Measurements from ENCODE around the gene PLXNA2. TPM values are rescaled to one million over a fixed set of nuclear protein-coding genes. Genes with fewer than 3 reads are reported as not detected.

PLXNA2 gene
- polyA plus RNA-seq, 1 of the 3 experiments (the other 2 are of a cell fraction), result 8.5 TPM

DNA sequence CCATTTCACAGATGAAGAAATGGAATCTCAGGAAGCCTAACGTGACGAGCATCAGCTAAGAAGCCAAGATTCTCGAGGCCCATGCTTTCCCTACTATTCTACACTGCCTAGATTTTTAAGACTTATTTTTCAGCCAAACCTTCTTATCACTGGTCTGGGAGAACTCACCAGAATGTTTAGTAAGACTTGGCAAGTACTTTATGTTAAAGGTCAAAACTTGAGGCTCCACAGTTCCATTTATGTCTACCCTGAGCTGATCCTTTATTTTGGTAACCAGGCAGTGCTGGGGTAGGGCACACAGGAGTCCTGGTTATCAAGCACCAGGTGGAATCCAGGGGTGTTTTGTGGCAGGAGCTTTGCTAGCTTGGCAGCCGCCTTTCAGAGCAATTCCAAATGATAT is 16.8 kb downstream of the PLXNA2 start:
- DNase-seq, result no peak
- Histone ChIP-seq H3K9ac (no peak overlapping the region), H3K36me3 (replicated peaks in 1 of 2; ENCODE audit: control insufficient read depth in 1 of 2, insufficient read depth in 2 of 2, low read length in 1 of 2) (peaks cover 12 to 14% of the 10 kb centered on the region in 2 experiments), H3K9me2 (no peaks in the 10 kb centered on the region), H3K4me2 (no peak overlapping the region), H3K9me3 (no peaks in the 10 kb centered on the region), H3K27me3 (ENCODE audit: insufficient read depth) (no peaks in the 10 kb centered on the region), H4K20me1 (ENCODE audit: insufficient read depth) (no peaks in the 10 kb centered on the region; the same call in 1 of the 2 replicates), H3F3A (replicated peaks; ENCODE audit: insufficient read depth) (peaks cover 9% of the 10 kb centered on the region), H3K27ac (ENCODE audit: low read depth in 2 of 2, low read length in 1 of 2) (no peak overlapping the region), H2AFZ (ENCODE audit: low read depth) (no peak overlapping the region), H3K4me3 (ENCODE audit: low read depth in 2 of 2, low read length in 1 of 2) (no peak overlapping the region), H3K4me1 (ENCODE audit: control insufficient read depth in 1 of 2, insufficient read depth in 2 of 2, low read depth in 1 of 2, low read length in 1 of 2) (peaks cover 19 to 23% of the 10 kb centered on the region in 2 experiments), H3K79me2 (ENCODE audit: insufficient read depth) (peaks cover 98% of the 10 kb centered on the region)
- CTCF ChIA-PET, result interaction anchor here (1.4 to 2.4 kb wide), 4 partner anchors 11 to 207 kb away, joined by 3 to 11 read pairs (median 8); no protein-coding TSS in a partner anchor
- POLR2A ChIA-PET, result no interaction called here
- WGBS (ENCODE audit: low lambda C conversion rate), result 89% methylated on average over 4 of the region's 4 CpGs
- TF ChIP-seq EZH2phosphoT487 (IDR thresholded peaks at IDR 0.05; ENCODE audit: borderline replicate concordance, low read depth), result no peak
- no peak for TF ChIP-seq POLR2AphosphoS5 (IDR thresholded peaks at IDR 0.05; ENCODE audit: low read depth, low read length)
- TF ChIP-seq, protein P1, sequence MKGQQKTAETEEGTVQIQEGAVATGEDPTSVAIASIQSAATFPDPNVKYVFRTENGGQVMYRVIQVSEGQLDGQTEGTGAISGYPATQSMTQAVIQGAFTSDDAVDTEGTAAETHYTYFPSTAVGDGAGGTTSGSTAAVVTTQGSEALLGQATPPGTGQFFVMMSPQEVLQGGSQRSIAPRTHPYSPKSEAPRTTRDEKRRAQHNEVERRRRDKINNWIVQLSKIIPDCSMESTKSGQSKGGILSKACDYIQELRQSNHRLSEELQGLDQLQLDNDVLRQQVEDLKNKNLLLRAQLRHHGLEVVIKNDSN (IDR thresholded peaks at IDR 0.05; ENCODE audit: borderline replicate concordance, low read depth), result no peak
- TF ChIP-seq CHD2 (IDR thresholded peaks at IDR 0.05; ENCODE audit: low read length, partially characterized antibody), result no peak
- no peak for TF ChIP-seq FOXJ3 (CRISPR knock-in tag; IDR thresholded peaks at IDR 0.05)
- TF ChIP-seq, protein P2, sequence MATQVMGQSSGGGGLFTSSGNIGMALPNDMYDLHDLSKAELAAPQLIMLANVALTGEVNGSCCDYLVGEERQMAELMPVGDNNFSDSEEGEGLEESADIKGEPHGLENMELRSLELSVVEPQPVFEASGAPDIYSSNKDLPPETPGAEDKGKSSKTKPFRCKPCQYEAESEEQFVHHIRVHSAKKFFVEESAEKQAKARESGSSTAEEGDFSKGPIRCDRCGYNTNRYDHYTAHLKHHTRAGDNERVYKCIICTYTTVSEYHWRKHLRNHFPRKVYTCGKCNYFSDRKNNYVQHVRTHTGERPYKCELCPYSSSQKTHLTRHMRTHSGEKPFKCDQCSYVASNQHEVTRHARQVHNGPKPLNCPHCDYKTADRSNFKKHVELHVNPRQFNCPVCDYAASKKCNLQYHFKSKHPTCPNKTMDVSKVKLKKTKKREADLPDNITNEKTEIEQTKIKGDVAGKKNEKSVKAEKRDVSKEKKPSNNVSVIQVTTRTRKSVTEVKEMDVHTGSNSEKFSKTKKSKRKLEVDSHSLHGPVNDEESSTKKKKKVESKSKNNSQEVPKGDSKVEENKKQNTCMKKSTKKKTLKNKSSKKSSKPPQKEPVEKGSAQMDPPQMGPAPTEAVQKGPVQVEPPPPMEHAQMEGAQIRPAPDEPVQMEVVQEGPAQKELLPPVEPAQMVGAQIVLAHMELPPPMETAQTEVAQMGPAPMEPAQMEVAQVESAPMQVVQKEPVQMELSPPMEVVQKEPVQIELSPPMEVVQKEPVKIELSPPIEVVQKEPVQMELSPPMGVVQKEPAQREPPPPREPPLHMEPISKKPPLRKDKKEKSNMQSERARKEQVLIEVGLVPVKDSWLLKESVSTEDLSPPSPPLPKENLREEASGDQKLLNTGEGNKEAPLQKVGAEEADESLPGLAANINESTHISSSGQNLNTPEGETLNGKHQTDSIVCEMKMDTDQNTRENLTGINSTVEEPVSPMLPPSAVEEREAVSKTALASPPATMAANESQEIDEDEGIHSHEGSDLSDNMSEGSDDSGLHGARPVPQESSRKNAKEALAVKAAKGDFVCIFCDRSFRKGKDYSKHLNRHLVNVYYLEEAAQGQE (IDR thresholded peaks at IDR 0.05; ENCODE audit: low read depth, low read length), result no peak
- no peak for TF ChIP-seq EP300 (IDR thresholded peaks at IDR 0.05; ENCODE audit: borderline replicate concordance in 1 of 2, low read depth in 1 of 2, low read length in 1 of 2)

DNA sequence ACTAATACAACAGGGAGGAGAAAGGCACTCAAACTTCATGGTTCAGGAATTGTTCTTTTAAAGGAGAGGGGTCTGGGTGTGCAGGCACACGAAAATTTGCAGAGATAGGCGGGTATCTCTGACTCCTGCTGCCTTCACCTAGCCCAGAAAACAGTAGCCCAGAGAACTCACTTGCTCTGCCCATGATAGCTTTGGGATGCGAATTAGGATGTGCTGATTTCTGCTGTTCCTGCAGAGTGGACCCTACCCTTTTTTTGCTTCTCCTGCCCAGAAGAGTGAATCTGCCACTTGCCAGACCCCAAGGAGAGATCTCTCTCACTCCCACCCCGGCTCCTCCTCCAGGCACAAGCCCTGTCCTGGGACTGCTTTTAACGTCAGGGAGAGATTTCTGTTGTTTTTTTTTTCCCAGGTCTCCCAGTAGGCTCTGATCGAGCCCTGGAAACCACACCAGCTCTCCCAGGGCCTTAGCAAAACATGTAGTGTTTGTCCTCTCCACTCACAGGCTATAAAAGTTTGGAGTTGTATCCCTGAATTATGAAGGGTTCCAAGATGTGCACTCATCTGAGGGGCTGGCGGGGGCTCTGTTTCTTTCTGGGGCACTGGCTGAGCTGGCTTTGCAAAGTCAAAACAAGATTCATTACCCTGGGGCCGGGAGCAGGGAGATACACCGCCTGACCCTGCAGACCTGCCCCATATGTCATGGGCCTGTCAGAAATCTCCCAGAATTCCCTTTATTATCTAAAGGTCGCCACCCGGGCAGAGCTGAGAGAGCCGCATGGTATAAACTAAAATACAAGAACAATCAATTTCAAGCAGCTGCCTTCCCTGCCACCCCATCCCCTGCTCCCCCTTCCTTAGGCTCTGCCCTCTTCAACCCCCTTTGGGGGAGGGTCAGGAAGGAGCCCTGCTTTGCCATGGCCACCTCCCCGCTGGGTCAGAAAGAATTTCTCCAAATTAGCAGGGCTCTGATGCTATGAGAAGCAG is 17.9 kb downstream of the PLXNA2 start:
- TF ChIP-seq, protein P3, sequence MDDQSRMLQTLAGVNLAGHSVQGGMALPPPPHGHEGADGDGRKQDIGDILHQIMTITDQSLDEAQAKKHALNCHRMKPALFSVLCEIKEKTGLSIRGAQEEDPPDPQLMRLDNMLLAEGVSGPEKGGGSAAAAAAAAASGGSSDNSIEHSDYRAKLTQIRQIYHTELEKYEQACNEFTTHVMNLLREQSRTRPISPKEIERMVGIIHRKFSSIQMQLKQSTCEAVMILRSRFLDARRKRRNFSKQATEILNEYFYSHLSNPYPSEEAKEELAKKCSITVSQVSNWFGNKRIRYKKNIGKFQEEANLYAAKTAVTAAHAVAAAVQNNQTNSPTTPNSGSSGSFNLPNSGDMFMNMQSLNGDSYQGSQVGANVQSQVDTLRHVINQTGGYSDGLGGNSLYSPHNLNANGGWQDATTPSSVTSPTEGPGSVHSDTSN (IDR thresholded peaks at IDR 0.05), result no peak
- no peak for TF ChIP-seq RAD21 (IDR thresholded peaks at IDR 0.05; ENCODE audit: low read length)
- no peak for TF ChIP-seq NRF1 (IDR thresholded peaks at IDR 0.05; ENCODE audit: low read depth, low read length)
- TF ChIP-seq, protein P1 (IDR thresholded peaks at IDR 0.05; ENCODE audit: borderline replicate concordance, low read depth), result no peak
- no peak for TF ChIP-seq RFX5 (IDR thresholded peaks at IDR 0.05; ENCODE audit: low read length)
- TF ChIP-seq, protein P4, sequence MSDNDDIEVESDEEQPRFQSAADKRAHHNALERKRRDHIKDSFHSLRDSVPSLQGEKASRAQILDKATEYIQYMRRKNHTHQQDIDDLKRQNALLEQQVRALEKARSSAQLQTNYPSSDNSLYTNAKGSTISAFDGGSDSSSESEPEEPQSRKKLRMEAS (IDR thresholded peaks at IDR 0.05; ENCODE audit: low read depth), result no peak
- no peak for TF ChIP-seq JUND (IDR thresholded peaks at IDR 0.05)
- TF ChIP-seq MEF2A (IDR thresholded peaks at IDR 0.05; ENCODE audit: borderline replicate concordance, low read depth), result no peak
- no peak for TF ChIP-seq CHD2 (IDR thresholded peaks at IDR 0.05; ENCODE audit: low read length, partially characterized antibody)
- no peak for TF ChIP-seq TAF1 (IDR thresholded peaks at IDR 0.05; ENCODE audit: borderline replicate concordance, low read depth, low read length)
- Histone ChIP-seq H3K27me3 (ENCODE audit: insufficient read depth) (no peaks in the 10 kb centered on the region), H3K36me3 (replicated peaks in 1 of 2; ENCODE audit: control insufficient read depth in 1 of 2, insufficient read depth in 2 of 2, low read length in 1 of 2) (peaks cover 12 to 14% of the 10 kb centered on the region in 2 experiments), H3K79me2 (ENCODE audit: insufficient read depth) (peaks cover 98% of the 10 kb centered on the region), H3K4me2 (peak overlapping the region; percentile 30; the same call in 1 of the 2 replicates), H3K9ac (no peak overlapping the region), H3F3A (replicated peaks; ENCODE audit: insufficient read depth) (peaks cover 15% of the 10 kb centered on the region), H2AFZ (ENCODE audit: low read depth) (no peak overlapping the region), H3K9me3 (no peaks in the 10 kb centered on the region), H3K9me2 (no peaks in the 10 kb centered on the region), H3K27ac (ENCODE audit: low read depth in 2 of 2, low read length in 1 of 2) (peak overlapping the region in 1 of 2 experiments; percentile 48; a peak in 2 of 4 replicates), H4K20me1 (ENCODE audit: insufficient read depth) (no peaks in the 10 kb centered on the region), H3K4me1 (ENCODE audit: control insufficient read depth in 1 of 2, insufficient read depth in 2 of 2, low read depth in 1 of 2, low read length in 1 of 2) (peaks cover 11 to 29% of the 10 kb centered on the region in 2 experiments), H3K4me3 (ENCODE audit: low read depth in 2 of 2, low read length in 1 of 2) (no peak overlapping the region)
- ChIA-PET POLR2A (no interaction called here), CTCF (interaction anchor here (0.6 to 2.4 kb wide), 9 partner anchors 12 to 206 kb away, joined by 3 to 11 read pairs (median 4); no protein-coding TSS in a partner anchor)
- 88% methylated on average over 13 of the region's 13 CpGs for WGBS (ENCODE audit: low lambda C conversion rate)
- DNase-seq, result no peak

Measured in SK-N-SH (cell line).